LNCaP clone FGC (cell line): ENCODE measurements around the gene DPF3.

Experiments
- DNase-seq: peaks from one replicate; pipeline ENCODE4 v3.0.0-alpha.2; 2011; ENCODE audit warnings: low read depth
- H3K4me3 ChIP-seq: 2 replicates; pipeline ENCODE4 v1.5.1; 2011; ENCODE audit warnings: mild to moderate bottlenecking, low read depth, low read length, control low read depth
- TF ChIP-seq, protein P1 (sequence below): IDR thresholded peaks from 2 replicates; pipeline ENCODE4 v1.5.1; 2012; ENCODE audit warnings: mild to moderate bottlenecking; ENCODE audit not compliant: control insufficient read depth, insufficient read depth; ENCODE audit errors: extremely low read depth

The DPF3 gene

DNA sequence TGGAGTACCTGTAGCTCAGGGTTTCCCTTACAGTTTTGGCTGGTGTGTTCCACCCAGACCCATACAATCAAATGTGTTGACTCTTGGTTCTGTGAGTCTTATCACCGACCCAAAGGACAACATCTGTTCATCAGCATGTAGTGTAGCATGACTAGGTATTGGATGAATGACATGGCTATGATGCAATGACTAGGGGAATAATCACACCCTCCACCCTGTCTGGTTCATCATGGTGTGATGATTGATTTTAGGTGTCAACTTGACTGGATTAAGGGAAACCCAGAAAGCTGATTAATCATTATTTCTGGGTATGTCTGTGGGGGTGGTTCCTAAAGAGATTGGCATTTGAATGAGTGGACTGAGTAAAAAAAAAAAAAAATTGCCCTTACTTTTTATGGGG lies 311.3 kb downstream of the DPF3 start:
- no peak overlapping the region for H3K4me3 ChIP-seq
- TF ChIP-seq, protein P1, sequence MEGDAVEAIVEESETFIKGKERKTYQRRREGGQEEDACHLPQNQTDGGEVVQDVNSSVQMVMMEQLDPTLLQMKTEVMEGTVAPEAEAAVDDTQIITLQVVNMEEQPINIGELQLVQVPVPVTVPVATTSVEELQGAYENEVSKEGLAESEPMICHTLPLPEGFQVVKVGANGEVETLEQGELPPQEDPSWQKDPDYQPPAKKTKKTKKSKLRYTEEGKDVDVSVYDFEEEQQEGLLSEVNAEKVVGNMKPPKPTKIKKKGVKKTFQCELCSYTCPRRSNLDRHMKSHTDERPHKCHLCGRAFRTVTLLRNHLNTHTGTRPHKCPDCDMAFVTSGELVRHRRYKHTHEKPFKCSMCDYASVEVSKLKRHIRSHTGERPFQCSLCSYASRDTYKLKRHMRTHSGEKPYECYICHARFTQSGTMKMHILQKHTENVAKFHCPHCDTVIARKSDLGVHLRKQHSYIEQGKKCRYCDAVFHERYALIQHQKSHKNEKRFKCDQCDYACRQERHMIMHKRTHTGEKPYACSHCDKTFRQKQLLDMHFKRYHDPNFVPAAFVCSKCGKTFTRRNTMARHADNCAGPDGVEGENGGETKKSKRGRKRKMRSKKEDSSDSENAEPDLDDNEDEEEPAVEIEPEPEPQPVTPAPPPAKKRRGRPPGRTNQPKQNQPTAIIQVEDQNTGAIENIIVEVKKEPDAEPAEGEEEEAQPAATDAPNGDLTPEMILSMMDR = no peak
- no peak for DNase-seq

DNA sequence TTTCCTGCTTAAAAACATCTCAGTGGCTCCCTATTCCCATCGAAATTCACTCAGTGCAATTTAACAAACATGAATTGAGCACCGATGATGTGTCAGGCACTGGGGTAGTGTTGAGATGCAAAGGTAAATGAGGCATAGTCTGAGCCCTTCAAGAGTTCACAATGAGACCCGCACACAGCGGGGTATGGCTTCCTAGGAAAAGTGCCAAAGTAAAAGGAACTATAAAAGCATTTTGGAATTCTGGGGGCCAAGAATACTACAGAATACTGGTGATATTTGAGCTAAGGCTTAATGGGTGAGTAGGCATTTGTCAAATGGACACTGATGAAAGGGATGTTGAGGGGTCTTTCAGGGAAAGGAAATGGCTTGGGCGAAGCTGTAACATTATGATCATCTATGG lies 315.4 kb downstream of the DPF3 start:
- no peak overlapping the region for H3K4me3 ChIP-seq
- no peak for DNase-seq
- TF ChIP-seq, protein P1 = no peak

DNA sequence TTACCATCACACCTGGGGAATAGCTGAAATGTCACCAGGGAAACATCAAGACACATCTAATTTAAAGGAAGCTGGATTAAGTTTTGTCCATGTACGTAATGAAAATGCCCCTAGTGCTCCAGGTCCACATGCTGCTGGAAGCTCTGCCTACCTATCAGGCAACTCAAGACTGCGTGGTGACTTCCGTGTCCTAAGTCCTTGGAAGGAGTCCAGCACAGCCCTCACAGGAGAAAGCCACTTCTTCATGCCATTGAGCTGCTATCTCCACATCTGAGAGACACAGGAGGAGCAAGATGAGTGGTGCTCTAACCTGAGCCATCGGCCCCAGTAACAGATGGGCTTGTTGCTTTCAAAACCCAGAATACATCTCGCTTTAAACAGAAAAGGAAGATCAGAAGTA lies 316.4 kb downstream of the DPF3 start:
- H3K4me3 ChIP-seq = no peak overlapping the region
- TF ChIP-seq, protein P1 = no peak
- peak; percentile 11 for DNase-seq

DNA sequence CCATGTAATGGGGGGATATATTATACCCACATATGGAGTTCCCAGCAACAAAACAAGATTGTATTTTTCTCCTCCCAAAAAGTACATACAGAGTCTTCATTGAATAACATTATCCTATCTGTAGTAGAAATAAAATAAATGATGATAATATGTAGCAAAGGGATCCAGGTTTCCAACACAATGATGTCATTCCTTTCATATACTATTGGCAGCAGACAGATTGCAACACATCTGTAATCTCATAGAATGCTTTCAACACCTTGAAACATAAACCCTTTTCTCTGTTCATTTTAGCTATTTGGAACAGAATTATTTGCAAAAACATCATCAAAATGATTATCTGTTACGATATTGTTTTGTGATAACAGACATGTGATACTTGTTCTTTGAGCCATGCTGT lies 317.6 kb downstream of the DPF3 start:
- no peak overlapping the region for H3K4me3 ChIP-seq
- no peak for DNase-seq
- TF ChIP-seq, protein P1 = no peak

DNA sequence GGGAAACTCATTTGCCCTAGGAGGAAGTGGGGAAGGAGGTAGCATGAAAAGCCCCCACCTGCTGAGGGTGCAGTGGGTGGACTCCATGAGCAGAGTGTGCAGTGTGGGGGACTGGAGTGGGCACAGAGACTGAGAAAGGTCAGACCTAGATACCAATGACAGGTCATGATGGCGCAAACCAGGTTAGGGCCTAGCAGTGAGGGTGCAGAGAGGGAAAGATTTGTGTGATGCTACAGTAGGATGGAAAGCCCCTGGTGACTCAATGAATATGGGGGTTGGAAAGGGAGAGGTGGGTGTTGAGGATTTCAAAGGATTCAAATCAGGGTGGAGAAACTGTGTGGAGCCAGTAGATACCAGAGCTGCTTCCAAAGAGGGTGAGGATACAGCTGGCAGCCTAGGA lies 319.2 kb downstream of the DPF3 start:
- TF ChIP-seq, protein P1 = no peak
- DNase-seq = no peak
- no peak overlapping the region for H3K4me3 ChIP-seq

DNA sequence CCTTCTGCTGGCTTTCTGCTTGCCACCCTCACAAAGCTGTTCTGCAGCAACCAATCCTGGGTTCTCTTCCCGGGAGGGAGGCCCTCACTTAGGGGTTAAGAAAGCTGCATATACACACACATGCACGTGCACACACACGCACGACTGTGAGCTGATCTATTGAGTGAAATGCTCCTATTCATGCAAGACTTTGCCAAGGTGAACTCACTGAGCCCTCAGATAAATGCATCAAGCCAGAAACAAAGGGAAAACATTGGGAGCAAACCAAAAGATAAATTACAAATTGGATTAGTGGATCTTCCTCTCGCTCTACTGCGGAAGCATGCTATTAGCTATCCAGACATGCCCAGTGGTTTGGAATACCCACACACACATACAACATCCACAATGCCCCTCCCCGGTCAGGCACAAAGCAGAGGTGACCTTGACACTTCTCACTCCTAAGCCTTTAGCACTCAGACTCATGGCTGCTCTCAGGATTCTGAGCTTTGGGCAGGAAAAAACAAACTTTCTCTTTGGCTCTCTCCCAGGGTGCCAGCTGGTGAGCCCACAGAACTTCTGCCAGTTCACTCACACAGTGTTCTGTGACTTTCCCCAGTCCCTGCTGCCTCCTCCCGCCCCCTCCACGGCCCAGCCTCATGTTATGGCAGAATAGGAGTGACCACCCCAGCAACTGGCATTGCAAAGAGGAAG lies 320.0 kb downstream of the DPF3 start:
- TF ChIP-seq, protein P1 = no peak
- no peak overlapping the region for H3K4me3 ChIP-seq
- DNase-seq = no peak
